ENCODE measurements around the gene TSPAN15. TPM values are rescaled to one million over a fixed set of nuclear protein-coding genes. Genes with fewer than 3 reads are reported as not detected.

TSPAN15 gene
- total and polyA plus RNA-seq, 8 donors, result 34.4 to 67.9 (median 41.5) TPM

DNA sequence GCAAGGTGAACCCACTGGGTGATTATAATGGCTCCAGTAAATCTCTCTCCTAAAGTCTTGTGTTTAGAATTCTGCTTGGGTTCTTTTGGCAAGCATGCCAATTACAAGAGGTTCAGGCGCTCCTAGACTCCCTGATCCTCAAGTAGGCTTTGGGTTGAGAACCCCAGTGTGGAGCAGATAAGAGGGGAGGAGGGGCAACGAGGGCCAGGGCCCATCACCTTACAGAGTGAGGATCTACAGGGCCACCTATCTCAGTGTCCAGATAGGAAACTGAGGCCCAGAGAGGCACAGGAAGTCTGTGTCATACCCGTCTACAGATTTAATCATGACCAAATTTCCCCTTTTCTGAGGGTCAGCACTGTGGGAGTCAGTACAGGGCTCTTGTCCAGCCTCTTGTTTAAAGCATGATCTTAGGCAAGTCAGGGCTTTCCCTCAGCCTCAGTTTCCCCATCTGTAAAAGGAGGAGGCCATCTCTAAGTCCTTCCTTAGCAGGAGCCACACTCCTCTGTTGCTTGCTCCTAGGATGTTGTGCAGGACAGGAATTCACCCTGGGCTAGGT, 39.0 kb upstream of the TSPAN15 start:
- ATAC-seq (no peak), DNase-seq (peak in 1 of 4 donors; percentile 13)
- TF ChIP-seq, protein P1, sequence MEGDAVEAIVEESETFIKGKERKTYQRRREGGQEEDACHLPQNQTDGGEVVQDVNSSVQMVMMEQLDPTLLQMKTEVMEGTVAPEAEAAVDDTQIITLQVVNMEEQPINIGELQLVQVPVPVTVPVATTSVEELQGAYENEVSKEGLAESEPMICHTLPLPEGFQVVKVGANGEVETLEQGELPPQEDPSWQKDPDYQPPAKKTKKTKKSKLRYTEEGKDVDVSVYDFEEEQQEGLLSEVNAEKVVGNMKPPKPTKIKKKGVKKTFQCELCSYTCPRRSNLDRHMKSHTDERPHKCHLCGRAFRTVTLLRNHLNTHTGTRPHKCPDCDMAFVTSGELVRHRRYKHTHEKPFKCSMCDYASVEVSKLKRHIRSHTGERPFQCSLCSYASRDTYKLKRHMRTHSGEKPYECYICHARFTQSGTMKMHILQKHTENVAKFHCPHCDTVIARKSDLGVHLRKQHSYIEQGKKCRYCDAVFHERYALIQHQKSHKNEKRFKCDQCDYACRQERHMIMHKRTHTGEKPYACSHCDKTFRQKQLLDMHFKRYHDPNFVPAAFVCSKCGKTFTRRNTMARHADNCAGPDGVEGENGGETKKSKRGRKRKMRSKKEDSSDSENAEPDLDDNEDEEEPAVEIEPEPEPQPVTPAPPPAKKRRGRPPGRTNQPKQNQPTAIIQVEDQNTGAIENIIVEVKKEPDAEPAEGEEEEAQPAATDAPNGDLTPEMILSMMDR (IDR thresholded peaks at IDR 0.05), result no peak
- H3K4me1 ChIP-seq, result peaks cover 7 to 26% of the 10 kb centered on the region in 2 donors
- no peak overlapping the region for H3K4me3 ChIP-seq
- no peaks in the 10 kb centered on the region for H3K9me3 ChIP-seq
- no peaks in the 10 kb centered on the region for H3K27me3 ChIP-seq
- H3K36me3 ChIP-seq, result no peaks in the 10 kb centered on the region
- intact Hi-C loops (cut with DNase I), result loop anchor here (10.0 kb wide), 2 partner anchors 92 to 222 kb away; partner anchors contain the start of gene FAM241B (in 1 of the 2)
- H3K27ac ChIP-seq, result no peak overlapping the region

DNA sequence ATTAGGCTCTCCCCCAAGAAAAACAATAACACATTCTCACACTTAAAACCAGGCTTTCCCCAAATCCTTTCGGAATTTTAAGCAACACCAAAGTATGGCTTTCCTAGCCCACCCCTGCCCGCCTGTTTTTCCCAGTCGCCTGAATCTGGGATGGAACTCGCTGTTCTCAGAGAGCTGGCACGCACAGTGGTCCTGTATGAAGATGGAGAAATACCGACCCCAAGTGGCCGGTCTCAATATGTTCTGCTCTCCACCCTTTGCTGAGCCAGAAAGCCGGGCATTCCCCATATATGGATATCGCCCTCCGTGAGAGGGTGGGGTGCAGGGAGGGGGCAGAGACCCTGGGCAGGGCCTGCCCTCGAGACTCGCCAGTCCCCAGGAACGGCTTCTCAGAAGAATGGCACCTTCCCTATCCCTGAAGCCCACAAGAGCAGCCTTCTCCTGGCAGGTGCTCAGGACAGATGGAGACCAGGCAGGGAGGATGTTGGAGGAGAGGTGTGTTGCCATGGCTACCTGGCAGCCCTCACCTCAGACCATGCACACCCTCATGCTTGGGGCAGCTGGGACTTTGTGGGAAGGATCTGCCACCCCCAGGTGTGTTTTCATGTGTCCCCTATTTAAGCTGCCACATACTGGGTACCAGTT, 37.9 kb upstream of the TSPAN15 start:
- Histone ChIP-seq H3K4me1 (peaks cover 3 to 17% of the 10 kb centered on the region in 2 donors), H3K9me3 (no peaks in the 10 kb centered on the region), H3K4me3 (no peak overlapping the region), H3K27me3 (no peaks in the 10 kb centered on the region), H3K36me3 (no peaks in the 10 kb centered on the region), H3K27ac (no peak overlapping the region)
- intact Hi-C loops (cut with DNase I), result loop anchor here (10.0 kb wide), 2 partner anchors 91 to 221 kb away; partner anchors contain the start of gene FAM241B (in 1 of the 2)
- DNase-seq (peak in 2 of 4 donors; percentile 55 to 82), ATAC-seq (peak; percentile 14)
- TF ChIP-seq, protein P1 (IDR thresholded peaks at IDR 0.05), result peak; percentile 42 to 50

DNA sequence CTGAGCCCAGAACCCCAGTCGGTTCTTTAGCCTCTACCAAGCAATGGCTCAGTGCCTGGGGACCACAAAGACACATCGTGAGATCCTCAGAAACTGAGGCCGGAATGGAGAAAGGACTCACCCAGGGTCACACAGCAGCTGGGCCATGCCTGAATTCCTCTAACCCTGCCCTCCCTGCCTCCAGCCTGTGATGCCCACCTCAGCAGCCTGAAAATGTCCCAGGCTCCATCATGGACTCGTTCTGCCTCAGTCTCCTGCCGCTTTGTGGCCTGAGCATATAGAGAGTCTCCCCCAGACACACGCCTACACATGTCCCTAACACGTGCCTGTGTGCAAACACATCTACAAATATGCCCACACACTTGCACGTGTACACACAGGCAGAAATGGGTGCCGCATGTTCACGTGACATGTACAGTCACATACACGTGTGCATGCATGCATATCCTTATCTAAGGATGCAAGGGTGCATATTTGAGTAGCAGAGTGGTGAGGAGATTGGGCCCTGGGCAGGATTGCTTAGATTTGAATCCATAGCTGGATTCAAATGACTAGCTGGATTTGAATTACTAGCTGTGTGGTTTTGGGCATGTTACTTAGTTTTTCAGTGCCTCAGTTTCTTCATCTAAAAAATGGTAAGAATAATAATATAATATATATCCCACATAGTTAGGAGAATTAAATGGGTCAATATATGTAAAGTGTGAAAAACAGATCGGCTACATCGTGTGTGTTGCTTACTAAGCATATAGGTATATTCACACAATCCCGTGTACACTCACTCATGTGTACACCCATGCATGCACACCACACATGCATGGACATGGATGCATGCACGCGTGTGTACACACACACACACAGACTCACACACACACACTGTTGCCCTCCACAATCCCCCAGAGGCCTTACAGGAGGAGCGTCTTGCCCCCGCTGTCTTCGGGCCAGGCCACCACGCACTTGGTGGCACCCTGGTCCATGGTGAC, 36.9 kb upstream of the TSPAN15 start:
- H3K27ac ChIP-seq, result no peak overlapping the region
- H3K4me3 ChIP-seq, result no peak overlapping the region
- H3K9me3 ChIP-seq, result no peaks in the 10 kb centered on the region
- peaks cover 0 to 10% of the 10 kb centered on the region in 2 donors for H3K4me1 ChIP-seq
- peak in 1 of 4 donors; percentile 26 for DNase-seq
- H3K36me3 ChIP-seq, result no peaks in the 10 kb centered on the region
- no peak for ATAC-seq
- TF ChIP-seq, protein P1 (IDR thresholded peaks at IDR 0.05), result no peak
- intact Hi-C loops (cut with DNase I), result loop anchor here (10.0 kb wide), 2 partner anchors 90 to 220 kb away; partner anchors contain the start of gene FAM241B (in 1 of the 2)
- H3K27me3 ChIP-seq, result no peaks in the 10 kb centered on the region

DNA sequence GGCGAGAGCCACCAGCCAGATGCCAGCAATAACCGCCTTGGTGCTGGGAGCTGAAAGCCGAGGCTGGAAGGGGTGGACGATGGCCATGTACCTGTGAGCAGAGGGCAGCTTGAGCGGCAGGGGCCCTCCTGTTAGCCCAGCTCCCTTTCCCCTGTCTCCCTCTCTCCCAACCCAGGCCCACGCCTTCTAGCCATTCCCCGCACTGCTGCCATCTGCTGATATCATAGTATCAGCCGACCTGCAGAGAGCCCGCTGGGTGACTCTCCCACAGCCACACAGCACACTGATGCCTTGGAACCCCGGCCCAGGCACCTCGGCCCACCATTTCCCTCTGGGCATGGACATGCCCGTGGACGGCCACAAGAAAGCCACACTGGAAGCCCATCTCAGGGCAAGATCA, 36.2 kb upstream of the TSPAN15 start:
- TF ChIP-seq, protein P1 (IDR thresholded peaks at IDR 0.05), result no peak
- intact Hi-C loops (cut with DNase I), result loop anchor here (10.0 kb wide), 2 partner anchors 90 to 220 kb away; partner anchors contain the start of gene FAM241B (in 1 of the 2)
- H3K27me3 ChIP-seq, result no peaks in the 10 kb centered on the region
- no peaks in the 10 kb centered on the region for H3K9me3 ChIP-seq
- H3K36me3 ChIP-seq, result no peaks in the 10 kb centered on the region
- H3K4me1 ChIP-seq, result peaks cover 0 to 6% of the 10 kb centered on the region in 2 donors
- no peak overlapping the region for H3K27ac ChIP-seq
- H3K4me3 ChIP-seq, result no peak overlapping the region
- ATAC-seq (no peak), DNase-seq (peak in 1 of 4 donors; percentile 22)

Measured in left lung (tissue), 10 donors.